ENCODE measurements around the gene AMPD3.
"Not testable (repeated sequence)": the region's sequence is repeated elsewhere in the genome, so short reads cannot be mapped to it uniquely, and the experiment has no call there.

Gene AMPD3

GRCh38 chr11:10436683-10437082 is 18.4 kb upstream of the AMPD3 start:
- DNase-seq (ENCODE audit: low read depth in 1 of 2, low spot score in 1 of 2), result not testable (repeated sequence)

- DNase-seq (ENCODE audit: low read depth in 1 of 2, low spot score in 1 of 2), result no peak
Observed at GRCh38 chr11:10438458-10438857, 16.6 kb upstream of the AMPD3 start.

GRCh38 chr11:10439351-10439750 is 15.7 kb upstream of the AMPD3 start:
- DNase-seq (ENCODE audit: low read depth in 1 of 2, low spot score in 1 of 2), result no peak

- no peak for DNase-seq (ENCODE audit: low read depth in 1 of 2, low spot score in 1 of 2)
Observed at GRCh38 chr11:10439924-10440323, 15.1 kb upstream of the AMPD3 start.

- no peak for DNase-seq (ENCODE audit: low read depth in 1 of 2, low spot score in 1 of 2)
Observed at GRCh38 chr11:10440401-10440800, 14.7 kb upstream of the AMPD3 start.

- no peak for DNase-seq (ENCODE audit: low read depth in 1 of 2, low spot score in 1 of 2)
Observed at GRCh38 chr11:10441091-10441490, 14.0 kb upstream of the AMPD3 start.

- no peak for DNase-seq (ENCODE audit: low read depth in 1 of 2, low spot score in 1 of 2)
Observed at GRCh38 chr11:10441652-10442503, 13.2 kb upstream of the AMPD3 start.

GRCh38 chr11:10443152-10443551 is 11.9 kb upstream of the AMPD3 start:
- no peak for DNase-seq (ENCODE audit: low read depth in 1 of 2, low spot score in 1 of 2)

- DNase-seq (ENCODE audit: low read depth in 1 of 2, low spot score in 1 of 2), result no peak
Observed at GRCh38 chr11:10443721-10444235, 11.3 kb upstream of the AMPD3 start.

GRCh38 chr11:10444725-10445315 is 10.2 kb upstream of the AMPD3 start:
- DNase-seq (ENCODE audit: low read depth in 1 of 2, low spot score in 1 of 2), result no peak

GRCh38 chr11:10447445-10447844 is 7.6 kb upstream of the AMPD3 start:
- DNase-seq (ENCODE audit: low read depth in 1 of 2, low spot score in 1 of 2), result no peak

- peak in 1 of 2 donors; percentile 33 for DNase-seq (ENCODE audit: low read depth in 1 of 2, low spot score in 1 of 2)
Observed at GRCh38 chr11:10450462-10451425, 4.3 kb upstream of the AMPD3 start.

- DNase-seq (ENCODE audit: low read depth in 1 of 2, low spot score in 1 of 2), result no peak
Observed at GRCh38 chr11:10451426-10452116, 3.5 kb upstream of the AMPD3 start.

GRCh38 chr11:10452211-10452767 is 2.8 kb upstream of the AMPD3 start:
- DNase-seq (ENCODE audit: low read depth in 1 of 2, low spot score in 1 of 2), result no peak

- no peak for DNase-seq (ENCODE audit: low read depth in 1 of 2, low spot score in 1 of 2)
Observed at GRCh38 chr11:10453261-10453660, 1.8 kb upstream of the AMPD3 start.

GRCh38 chr11:10455637-10456487 is 798 bp downstream of the AMPD3 start:
- peak; percentile 51 to 75 for DNase-seq (ENCODE audit: low read depth in 1 of 2, low spot score in 1 of 2)

- DNase-seq (ENCODE audit: low read depth in 1 of 2, low spot score in 1 of 2), result no peak
Observed at GRCh38 chr11:10456519-10456918, 1.5 kb downstream of the AMPD3 start.

- no peak for DNase-seq (ENCODE audit: low read depth in 1 of 2, low spot score in 1 of 2)
Observed at GRCh38 chr11:10457901-10458300, 2.8 kb downstream of the AMPD3 start.
